Hepatocyte (in vitro differentiated cells): ENCODE results near the gene DHRS1. TPM values are rescaled to one million over a fixed set of nuclear protein-coding genes. Genes with fewer than 3 reads are reported as not detected.

Experiments
- DNase-seq: peaks from one replicate; pipeline ENCODE4 v3.0.0-alpha.2; 2016; ENCODE audit warnings: low spot score
- H2AFZ ChIP-seq: fragments of 200-600 bp; sonication (generic); 2 replicates; pipeline ENCODE4 v1.6.0; 2016; ENCODE audit warnings: antibody characterized with exemption, mild to moderate bottlenecking
- H3K27ac ChIP-seq: fragments of 200-600 bp; sonication (generic); 2 replicates; pipeline ENCODE4 v1.5.1; 2016; ENCODE audit warnings: mild to moderate bottlenecking
- H3K27me3 ChIP-seq: fragments of 200-600 bp; sonication (generic); 2 replicates; pipeline ENCODE4 v1.6.1; 2016
- H3K36me3 ChIP-seq: fragments of 200-600 bp; sonication (generic); replicated peaks from 2 replicates; pipeline ENCODE4 v1.5.1; 2016; ENCODE audit warnings: low read depth; ENCODE audit not compliant: insufficient read depth
- H3K4me1 ChIP-seq: fragments of 200-600 bp; sonication (generic); 2 replicates; pipeline ENCODE4 v1.5.1; 2016; ENCODE audit warnings: mild to moderate bottlenecking, moderate library complexity; ENCODE audit not compliant: insufficient read depth
- H3K4me2 ChIP-seq: fragments of 200-600 bp; sonication (generic); 2 replicates; pipeline ENCODE4 v1.6.0; 2016
- H3K4me3 ChIP-seq: fragments of 200-600 bp; sonication (generic); 2 replicates; pipeline ENCODE4 v1.5.1; 2016; ENCODE audit warnings: mild to moderate bottlenecking
- H3K79me2 ChIP-seq: fragments of 200-600 bp; sonication (generic); 2 replicates; pipeline ENCODE4 v1.6.0; 2017; ENCODE audit warnings: mild to moderate bottlenecking
- H3K9me2 ChIP-seq: fragments of 200-600 bp; sonication (generic); replicated peaks from 2 replicates; pipeline ENCODE4 v1.6.0; 2017; ENCODE audit warnings: mild to moderate bottlenecking; ENCODE audit not compliant: insufficient read depth
- H3K9me3 ChIP-seq: fragments of 200-600 bp; sonication (generic); 2 replicates; pipeline ENCODE4 v1.5.1; 2016; ENCODE audit warnings: low read depth, mild to moderate bottlenecking
- H4K20me1 ChIP-seq: fragments of 200-600 bp; sonication (generic); 2 replicates; pipeline ENCODE4 v1.6.0; 2016; ENCODE audit warnings: mild to moderate bottlenecking; ENCODE audit not compliant: insufficient read depth, poor library complexity, severe bottlenecking
- CTCF ChIP-seq: fragments of 200-600 bp; sonication (generic); IDR thresholded peaks from 2 replicates; pipeline ENCODE4 v1.5.1; 2016; ENCODE audit warnings: antibody characterized with exemption, mild to moderate bottlenecking; ENCODE audit not compliant: poor library complexity
- EZH2 ChIP-seq: fragments of 200-600 bp; sonication (generic); IDR thresholded peaks from 2 replicates; pipeline ENCODE4 v1.6.1; 2016; ENCODE audit warnings: antibody characterized with exemption, mild to moderate bottlenecking, borderline replicate concordance
- EZH2phosphoT487 ChIP-seq: fragments of 200-600 bp; sonication (generic); IDR thresholded peaks from one replicate; pipeline ENCODE4 v1.6.1; 2018; ENCODE audit warnings: antibody characterized with exemption, mild to moderate bottlenecking, low read depth, moderate library complexity; ENCODE audit not compliant: unreplicated experiment, severe bottlenecking
- WGBS: methylation state at CpG from one replicate; pipeline ENCODE4 v1.1.6; 2016; ENCODE audit warnings: low lambda C conversion rate; ENCODE audit errors: missing lambda C conversion rate; 5-methylcytosine and 5-hydroxymethylcytosine counted together
- polyA plus RNA-seq: library from polyadenylated mRNA; unstranded; fragments of >200 nt; fragmentation: Nextera tagmentation; extraction: Ambion mirVana; gene quantifications from 2 replicates; pipeline ENCODE4 v1.2.1, GENCODE V29; 2016
- total RNA-seq: library from RNA; depleted of rRNA; stranded (reverse); fragments of >200 nt; gene quantifications from 2 replicates; pipeline ENCODE4 v1.2.3, GENCODE V29; 2014

DHRS1 gene
- total and polyA plus RNA-seq, 2 experiments from 2014 or later: 23.0 to 39.5 TPM

GRCh38 chr14:24307156-24307574 is 7.6 kb upstream of the DHRS1 start:
- H3K4me2 ChIP-seq: peak overlapping the region; percentile 76
- no peaks in the 10 kb centered on the region for H4K20me1 ChIP-seq
- H2AFZ ChIP-seq: no peak overlapping the region
- no peaks in the 10 kb centered on the region for H3K27me3 ChIP-seq
- H3K4me3 ChIP-seq: peak overlapping the region; percentile 12
- peaks cover 2% of the 10 kb centered on the region for H3K79me2 ChIP-seq
- H3K9me3 ChIP-seq: no peaks in the 10 kb centered on the region
- peak overlapping the region; percentile 98 for H3K27ac ChIP-seq
- WGBS: 76% methylated on average over 11 of the region's 11 CpGs
- no peaks in the 10 kb centered on the region for H3K36me3 ChIP-seq
- H3K4me1 ChIP-seq: peaks cover 5% of the 10 kb centered on the region
- no peak for DNase-seq
- no peaks in the 10 kb centered on the region for H3K9me2 ChIP-seq
- TF ChIP-seq EZH2phosphoT487 (no peak), CTCF (no peak), EZH2 (no peak)

GRCh38 chr14:24304019-24304387 is 4.4 kb upstream of the DHRS1 start:
- Histone ChIP-seq H3K36me3 (no peaks in the 10 kb centered on the region), H4K20me1 (no peaks in the 10 kb centered on the region), H3K79me2 (peaks cover 22% of the 10 kb centered on the region), H3K4me3 (no peak overlapping the region), H3K27ac (no peak overlapping the region), H3K9me2 (no peaks in the 10 kb centered on the region), H2AFZ (no peak overlapping the region), H3K27me3 (no peaks in the 10 kb centered on the region), H3K4me1 (peaks cover 14% of the 10 kb centered on the region), H3K4me2 (no peak overlapping the region), H3K9me3 (no peaks in the 10 kb centered on the region)
- DNase-seq: no peak
- no peak for TF ChIP-seq EZH2
- no peak for TF ChIP-seq EZH2phosphoT487
- TF ChIP-seq CTCF: no peak
- WGBS: 99% methylated on average over 11 of the region's 11 CpGs

- H3K36me3 ChIP-seq: no peaks in the 10 kb centered on the region
- TF ChIP-seq EZH2phosphoT487 (no peak), EZH2 (no peak), CTCF (no peak)
- peak overlapping the region; percentile 88 for H3K27ac ChIP-seq
- H3K79me2 ChIP-seq: peaks cover 29% of the 10 kb centered on the region
- H3K4me1 ChIP-seq: peaks cover 20% of the 10 kb centered on the region
- no peaks in the 10 kb centered on the region for H3K9me2 ChIP-seq
- peak overlapping the region; percentile 85 for H3K4me2 ChIP-seq
- no peak for DNase-seq
- H3K9me3 ChIP-seq: no peaks in the 10 kb centered on the region
- peak overlapping the region; percentile 67 for H2AFZ ChIP-seq
- H3K4me3 ChIP-seq: peak overlapping the region; percentile 87
- H3K27me3 ChIP-seq: no peaks in the 10 kb centered on the region
- H4K20me1 ChIP-seq: no peaks in the 10 kb centered on the region
- WGBS: 40% methylated on average over 16 of the region's 16 CpGs
Observed at GRCh38 chr14:24300326-24300980, 873 bp upstream of the DHRS1 start.
